Measurements from ENCODE around the gene FCHO1.

- TF ChIP-seq CTCF (IDR thresholded peaks at IDR 0.05) (no peak), EZH2 (IDR thresholded peaks at IDR 0.05) (no peak), EZH2phosphoT487 (IDR thresholded peaks at IDR 0.05) (no peak)
These were observed 24.9 kb downstream of the FCHO1 start for GRCh38 chr19:17775991-17776803.

Measured in neural progenitor cell (in vitro differentiated cells).